HG03097 (cell line): Measurements from ENCODE around the gene ZNF579.
"Not testable (repeated sequence)": the region's sequence is repeated elsewhere in the genome, so short reads cannot be mapped to it uniquely, and the experiment has no call there.

Source experiments
- ATAC-seq: cut with Tn5 transposase; IDR thresholded peaks from one replicate; pipeline ENCODE4 v1.9.1; 2021; ENCODE audit not compliant: unreplicated experiment, low FRiP score

Gene ZNF579

DNA sequence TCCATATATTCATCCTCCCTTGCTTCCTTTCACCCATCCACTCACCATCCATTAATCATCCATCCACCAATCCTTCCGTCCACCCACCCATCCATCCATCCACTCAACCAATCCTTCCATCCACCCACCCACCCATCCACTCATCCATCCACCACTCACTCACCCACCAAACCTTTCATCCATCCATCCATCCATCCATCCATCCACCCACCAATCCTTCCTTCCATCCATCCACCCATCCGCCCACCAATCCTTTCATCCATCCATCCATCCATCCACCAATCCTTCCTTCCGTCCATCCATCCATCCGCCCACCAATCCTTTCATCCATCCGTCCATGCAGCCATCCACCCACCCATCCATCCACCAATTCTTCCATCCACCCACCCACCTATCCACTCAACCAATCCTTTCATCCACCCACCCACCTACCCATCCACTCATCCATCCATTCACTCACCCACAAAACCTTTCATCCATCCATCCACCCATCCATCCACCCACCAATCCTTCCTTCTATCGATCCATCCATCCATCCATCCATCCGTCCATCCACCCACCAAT, 38.3 kb downstream of the ZNF579 start:
- ATAC-seq = no peak

DNA sequence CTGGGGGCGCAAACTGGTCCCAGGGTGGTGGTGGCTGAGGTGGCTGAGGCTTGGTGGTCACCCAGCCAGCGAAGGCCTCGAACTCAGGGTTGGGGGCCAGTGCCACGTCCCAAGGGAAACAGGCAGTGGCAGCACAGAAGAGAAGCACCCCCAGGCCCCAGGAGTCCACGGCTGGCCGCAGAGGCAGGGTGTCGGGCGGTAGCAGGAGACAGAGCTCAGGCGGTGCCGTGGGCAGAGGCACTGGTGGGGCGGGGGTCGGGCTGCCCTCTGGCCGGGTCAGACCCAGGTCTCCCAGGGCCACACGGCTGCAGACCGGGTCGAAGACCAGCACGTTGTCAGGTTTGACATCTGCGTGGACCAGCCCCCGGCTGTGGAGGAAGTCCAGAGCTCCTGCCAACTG, 39.6 kb downstream of the ZNF579 start:
- no peak for ATAC-seq

DNA sequence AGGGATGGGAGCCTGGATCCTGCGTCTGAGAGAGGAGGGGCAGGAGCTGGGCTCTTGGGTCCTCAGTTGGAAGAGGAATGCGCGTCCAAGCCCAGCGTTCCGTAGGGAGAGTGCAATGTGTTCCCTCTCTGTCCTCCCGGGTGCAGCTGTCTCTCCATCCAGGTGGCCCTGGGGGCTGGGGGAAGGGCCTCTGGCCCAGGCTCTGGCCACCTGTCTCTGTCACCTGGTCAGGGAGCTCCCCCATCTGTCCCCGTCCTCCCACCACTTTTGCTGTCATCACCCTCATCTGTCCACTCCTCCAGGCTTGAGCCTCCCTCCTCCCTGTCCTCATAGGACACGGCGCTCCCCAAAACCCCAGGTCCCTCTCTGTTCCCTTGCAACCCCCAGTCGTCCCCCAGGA, 40.0 kb downstream of the ZNF579 start:
- no peak for ATAC-seq

DNA sequence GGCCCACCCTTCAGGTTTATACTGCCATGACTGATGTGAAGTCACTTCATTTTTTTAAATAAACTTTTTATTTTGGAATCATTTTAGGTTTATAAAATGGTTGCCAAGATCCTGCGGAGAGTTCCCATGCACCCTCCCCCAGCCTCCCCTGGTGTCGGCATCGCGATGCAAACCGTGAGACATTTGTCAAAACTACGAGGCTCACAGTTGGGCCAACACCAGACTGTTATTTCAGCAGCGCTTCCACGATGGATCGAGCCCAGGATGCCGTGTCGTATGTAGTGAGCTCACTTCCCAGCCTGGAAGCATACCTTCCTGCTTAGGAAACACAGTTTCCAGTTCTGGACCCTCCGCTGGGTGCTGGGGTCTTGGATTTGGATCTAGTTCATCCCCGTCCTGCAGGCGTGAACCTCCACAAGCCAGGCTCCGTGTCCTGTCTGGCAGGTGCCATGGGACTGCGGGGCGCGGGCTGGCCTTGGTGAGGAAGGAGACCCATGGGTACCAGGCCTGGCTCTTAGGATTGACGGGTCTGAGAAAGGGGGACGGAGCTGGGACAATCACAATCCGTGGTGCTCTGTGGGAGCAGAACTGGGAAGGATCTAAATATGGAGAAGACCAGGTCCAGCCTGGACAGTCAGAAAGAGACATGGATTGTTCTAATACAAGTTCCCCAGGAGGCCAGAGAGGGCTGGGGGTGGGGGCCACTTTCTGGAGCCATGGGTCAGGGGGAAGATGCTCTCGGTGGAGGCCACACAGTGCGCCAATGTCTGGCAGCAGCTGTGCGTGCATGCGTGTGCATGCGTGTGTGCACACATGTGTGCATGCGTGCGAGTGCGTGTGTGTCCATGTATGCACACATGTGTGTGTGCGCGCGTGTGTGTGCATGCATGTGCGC, 41.3 kb downstream of the ZNF579 start:
- no peak for ATAC-seq

DNA sequence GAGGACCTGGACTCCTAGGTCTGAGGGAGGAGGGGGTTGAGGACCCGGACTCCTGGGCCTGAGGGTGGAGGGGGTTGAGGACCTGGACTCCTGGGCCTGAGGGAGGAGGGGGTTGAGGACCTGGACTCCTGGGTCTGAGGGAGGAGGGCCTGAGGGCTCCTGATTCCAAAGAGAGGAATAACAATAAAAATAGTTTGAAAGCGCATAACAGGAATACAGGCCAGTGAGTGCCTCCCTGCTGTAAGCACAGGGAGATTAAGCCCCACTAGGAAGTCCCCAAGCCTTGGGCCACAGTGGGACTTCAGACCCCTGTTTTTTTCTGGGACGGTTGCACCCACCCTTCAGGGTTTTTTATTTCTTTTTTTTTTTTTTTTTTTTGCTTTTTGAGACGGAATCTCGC, 42.5 kb downstream of the ZNF579 start:
- no peak for ATAC-seq

DNA sequence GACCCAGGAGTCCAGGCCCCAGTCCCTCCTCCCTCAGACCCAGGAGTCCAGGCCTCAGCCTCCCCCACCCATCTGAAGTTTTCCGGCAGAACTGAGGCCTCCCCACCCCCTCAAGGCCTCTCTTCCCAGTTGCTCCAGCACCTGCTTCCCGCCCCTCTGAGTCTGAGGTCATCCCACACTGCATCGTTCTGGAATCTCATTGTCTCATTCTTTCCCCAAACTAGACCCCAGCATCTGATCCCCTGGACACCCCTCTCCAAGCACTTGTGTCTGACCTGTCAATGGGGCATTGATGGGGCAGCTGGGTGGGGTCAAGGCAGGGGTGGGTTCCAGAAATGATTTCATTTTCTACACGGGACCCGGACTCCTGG, 42.9 kb downstream of the ZNF579 start:
- no peak for ATAC-seq

DNA sequence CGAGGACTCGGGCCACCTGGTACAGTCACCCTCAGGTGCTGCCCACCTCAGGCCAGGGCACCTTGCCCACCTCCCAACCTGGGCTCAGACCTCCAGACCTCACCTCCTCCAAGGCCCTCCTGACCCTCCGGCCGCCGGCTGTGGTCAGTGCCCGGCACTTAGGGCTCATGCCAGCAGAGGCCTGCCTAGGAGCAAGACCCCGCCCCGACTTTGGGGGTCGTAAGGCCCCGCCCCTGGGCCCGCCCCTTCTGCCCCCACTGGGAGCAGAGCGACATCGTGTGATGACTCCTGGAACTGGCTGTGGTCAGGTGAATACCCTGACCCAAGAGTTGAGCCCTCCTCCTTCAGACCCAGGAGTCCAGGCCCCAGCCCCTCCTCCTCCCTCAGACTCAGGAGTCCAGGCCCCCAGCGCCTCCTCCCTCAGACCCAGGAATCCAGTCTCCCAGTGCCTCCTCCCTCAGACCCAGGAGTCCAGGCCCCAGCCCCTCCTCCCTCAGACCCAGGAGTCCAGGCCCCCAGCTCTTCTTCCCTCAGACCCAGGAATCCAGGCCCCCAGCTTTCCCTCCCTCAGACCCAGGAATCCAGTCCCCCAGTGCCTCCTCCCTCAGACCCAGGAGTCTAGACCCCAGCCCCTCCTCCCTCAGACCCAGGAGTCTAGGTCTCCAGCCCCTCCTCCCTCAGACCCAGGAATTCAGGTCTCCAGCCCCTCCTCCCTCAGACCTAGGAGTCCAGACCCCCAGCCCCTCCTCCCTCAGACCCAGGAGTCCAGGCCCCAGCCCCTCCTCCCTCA, 43.5 kb downstream of the ZNF579 start, which contains the start of gene SBK2:
Gene SBK2 (minus strand): TSS at position 183 of the 790 bp plus-strand sequence. CDS start 839 bp downstream, outside the sequence.
- ATAC-seq = no peak

DNA sequence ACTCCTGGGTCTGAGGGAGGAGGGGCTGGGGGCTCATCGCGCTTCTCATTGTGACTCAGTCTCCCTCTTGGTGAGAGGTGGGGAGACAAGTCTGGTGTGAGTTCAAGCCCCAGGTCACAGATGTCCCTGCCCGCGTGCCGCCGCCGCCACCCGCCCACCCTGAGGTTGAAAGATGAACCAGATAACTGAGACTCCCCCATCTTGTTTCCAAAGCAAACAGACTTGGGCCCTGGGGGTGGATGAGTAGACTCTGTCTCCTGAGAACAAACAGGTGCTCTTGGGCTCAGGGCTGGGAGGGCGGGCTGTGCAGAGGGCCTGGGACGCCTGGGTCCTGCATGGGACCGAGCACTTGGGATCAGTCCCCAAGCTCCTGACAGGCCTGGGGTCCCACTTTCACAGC, 44.3 kb downstream of the ZNF579 start:
- no peak for ATAC-seq

DNA sequence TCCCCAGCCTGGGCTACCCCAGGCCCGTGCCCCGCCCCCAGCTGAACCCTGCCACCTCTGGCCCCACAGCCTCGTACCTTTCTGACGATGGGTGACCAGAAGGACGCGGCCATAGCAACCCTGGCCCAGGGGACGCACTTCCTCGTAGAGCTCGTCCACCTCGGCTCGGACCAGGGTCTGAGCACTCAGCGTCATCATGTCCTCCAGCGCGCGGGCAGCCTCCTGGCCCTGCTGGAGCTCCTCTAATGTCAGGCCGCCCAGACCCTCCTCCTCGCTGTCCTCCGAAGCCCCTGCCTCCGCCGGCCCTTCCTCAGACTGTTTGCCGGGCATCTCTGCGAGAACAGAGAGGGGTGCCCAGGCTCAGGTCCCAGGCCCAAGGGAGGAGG, 44.7 kb downstream of the ZNF579 start:
- no peak for ATAC-seq

DNA sequence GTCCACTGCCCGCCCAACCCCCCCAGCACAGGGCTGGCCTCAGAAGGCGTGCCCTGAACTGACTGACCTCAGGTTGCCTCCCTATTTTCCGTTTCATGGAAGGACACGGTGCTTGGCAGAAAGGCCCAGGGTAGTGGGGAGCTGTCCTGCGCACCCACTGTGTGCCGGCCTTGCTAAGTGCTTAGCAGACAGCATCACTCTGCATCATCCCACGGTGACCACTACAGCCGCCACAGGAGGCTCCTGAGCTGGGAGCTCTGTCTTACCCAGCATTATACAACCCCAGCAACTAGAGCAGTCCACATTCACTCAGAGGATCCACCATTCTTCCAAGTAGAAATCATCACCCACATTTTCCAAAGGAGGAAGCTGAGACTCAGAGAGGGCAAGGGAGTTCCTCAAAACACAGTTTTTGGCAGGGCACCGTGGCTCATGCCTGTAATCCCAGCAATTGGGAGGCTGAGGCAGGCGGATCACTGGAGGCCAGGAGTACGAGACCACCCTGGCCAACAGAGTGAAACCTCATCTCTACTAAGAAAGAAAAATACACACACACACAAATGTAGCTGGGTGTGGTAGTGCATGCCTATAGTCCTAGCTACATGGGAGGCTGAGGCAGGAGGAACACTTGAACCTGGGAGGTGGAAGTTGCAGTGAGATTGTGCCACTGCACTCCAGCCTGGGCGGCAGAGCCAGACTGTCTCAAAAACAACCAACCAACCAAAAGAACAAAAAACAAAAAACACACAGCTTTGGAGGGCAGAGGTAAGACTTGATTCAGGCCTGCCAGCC, 45.3 kb downstream of the ZNF579 start:
- no peak for ATAC-seq

DNA sequence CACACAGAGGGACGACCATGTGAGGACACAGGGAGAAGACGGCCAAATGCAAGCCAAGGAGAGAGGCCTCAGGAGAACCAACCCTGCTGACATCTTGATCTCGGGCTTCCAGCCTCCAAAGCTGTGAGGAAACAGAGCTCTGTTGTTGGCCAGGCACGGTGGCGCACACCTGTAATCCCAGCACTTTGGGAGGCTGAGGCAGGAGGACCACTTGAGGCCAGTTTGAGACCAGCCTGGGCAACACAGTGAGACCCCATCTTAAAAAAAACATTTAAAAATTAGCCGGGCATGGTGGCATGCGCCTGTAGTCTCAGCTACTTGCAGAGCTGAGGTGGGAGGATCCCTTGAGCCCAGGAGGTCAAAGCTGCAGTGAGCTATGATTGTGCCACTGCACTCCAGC, 46.4 kb downstream of the ZNF579 start:
- ATAC-seq = not testable (repeated sequence)

DNA sequence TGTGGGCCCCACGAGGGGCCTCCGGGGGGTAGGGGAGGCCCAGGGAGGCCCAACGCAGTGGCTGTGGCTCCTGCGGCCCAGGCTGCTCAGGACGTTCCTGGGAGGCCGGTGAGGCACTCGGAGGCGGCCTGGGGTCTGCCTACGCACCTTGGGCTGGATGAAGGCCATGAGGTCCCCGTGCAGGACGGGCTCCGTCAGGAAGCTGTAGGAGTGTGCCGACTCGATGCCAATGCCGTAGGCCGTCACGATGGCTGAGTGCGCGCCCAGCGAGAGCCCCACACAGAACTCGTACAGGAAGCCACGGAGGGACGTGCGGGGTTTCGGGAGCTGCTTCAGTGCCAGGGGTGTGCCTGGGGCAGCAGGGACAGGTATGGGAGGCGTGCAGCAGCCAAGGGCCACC, 49.7 kb downstream of the ZNF579 start:
- no peak for ATAC-seq

DNA sequence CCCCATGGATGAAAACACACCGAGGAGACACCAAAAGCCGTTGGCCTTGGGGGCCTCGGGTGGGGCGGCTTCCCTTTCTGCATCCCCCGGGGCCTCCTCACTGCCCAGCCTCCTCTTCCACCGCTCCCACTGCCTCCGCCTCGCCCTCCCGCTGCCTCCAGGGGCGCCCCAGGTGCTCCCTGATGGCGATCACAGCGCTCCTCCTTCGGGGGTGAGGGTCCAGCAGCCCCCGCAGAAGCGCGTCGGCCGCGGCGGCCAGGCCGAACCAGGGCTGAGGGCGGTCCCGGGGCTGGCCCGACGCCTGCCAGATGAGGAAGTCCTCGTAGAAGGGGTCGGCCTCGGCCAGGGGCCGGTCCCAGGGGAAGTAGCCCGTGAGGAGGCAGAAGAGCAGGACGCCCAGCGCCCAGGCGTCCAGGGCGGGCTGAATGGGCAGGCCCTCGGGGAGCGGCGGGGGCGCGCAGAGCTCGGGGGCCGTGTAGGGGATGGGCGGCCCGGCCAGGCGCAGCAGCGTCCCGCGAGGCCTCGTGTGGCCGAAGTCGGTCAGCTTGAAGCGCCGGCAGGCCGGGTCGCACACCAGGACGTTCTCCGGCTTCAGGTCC, 50.9 kb downstream of the ZNF579 start:
- ATAC-seq = no peak

DNA sequence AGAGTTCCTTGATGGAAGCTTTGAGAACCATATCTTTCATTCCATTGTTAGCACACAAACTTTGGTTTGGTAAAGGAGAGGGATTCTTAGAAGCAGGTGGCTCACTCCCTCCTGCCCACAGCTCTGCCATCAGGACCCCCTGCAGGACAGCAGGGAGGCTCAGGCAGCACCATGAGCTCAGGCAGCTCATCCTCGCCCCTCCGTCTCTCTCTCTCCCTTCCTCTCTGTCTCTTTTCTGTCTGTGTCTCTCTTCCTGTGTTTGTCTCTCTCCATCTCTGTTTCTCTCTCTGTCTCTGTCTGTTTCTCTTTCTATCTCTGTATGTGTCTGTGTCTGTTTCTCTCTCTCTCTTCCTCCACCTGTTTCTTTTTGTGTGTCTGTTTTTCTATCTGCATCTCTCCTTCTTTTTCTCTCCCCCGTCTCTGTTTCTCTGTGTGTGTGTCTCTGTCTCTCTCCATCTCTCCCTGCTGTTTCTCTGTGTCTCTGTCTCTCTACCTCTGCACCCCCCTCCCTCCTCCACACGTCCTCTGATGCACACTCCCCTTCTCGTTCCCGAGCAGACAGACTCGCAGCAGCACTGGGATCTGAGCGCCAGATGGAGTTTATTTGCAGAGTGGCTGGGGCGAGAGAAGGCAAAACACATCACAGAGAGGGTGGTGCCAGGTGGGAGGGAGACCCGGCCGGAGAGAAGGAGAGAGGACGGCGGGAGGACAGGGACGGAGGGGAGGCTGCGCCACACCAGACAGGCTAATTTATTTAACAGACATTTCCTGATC, 52.4 kb downstream of the ZNF579 start:
- ATAC-seq = no peak

DNA sequence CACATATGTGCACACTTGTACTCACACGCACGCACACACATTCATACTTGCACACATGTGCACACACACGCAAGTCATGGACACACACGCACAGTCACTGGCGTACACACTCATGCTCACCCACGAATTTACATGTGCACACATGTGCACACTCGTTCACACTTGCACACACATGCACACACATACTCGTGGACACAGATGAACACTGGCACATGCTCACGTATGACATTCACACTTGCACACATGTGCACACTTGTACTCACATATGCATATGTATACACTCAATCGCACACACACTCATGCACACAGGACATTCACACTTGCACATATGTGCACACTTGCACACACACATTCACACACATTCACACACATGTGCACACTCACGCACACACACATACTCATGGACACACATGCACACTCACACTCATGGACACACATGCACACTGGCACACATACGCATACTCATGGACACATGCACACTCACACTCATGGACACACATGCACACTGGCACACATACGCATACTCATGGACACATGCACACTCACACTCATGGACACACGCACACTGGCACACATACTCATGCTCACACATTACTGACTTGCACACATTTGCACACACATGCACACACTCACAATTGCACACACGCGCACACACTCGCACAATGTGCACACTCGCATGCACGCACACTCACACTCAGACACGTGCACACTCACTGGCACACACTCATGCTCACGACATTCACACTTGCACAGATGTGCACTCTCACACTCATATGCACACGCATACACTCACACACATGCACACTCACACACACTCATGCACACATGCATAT, 53.2 kb downstream of the ZNF579 start:
- no peak for ATAC-seq
